Activated naive CD4-positive, alpha-beta T cell treated with anti-CD3 and anti-CD28 coated beads, Interleukin-2, amount 50 U/mL, for 16 hours (primary cell): ENCODE measurements around the gene LRRC41.
"Not testable (repeated sequence)": the region's sequence is repeated elsewhere in the genome, so short reads cannot be mapped to it uniquely, and the experiment has no call there.

ENCODE experiments used
- DNase-seq: peaks from one replicate; pipeline ENCODE4 v3.0.0-alpha.2; 2020

LRRC41 gene

DNA sequence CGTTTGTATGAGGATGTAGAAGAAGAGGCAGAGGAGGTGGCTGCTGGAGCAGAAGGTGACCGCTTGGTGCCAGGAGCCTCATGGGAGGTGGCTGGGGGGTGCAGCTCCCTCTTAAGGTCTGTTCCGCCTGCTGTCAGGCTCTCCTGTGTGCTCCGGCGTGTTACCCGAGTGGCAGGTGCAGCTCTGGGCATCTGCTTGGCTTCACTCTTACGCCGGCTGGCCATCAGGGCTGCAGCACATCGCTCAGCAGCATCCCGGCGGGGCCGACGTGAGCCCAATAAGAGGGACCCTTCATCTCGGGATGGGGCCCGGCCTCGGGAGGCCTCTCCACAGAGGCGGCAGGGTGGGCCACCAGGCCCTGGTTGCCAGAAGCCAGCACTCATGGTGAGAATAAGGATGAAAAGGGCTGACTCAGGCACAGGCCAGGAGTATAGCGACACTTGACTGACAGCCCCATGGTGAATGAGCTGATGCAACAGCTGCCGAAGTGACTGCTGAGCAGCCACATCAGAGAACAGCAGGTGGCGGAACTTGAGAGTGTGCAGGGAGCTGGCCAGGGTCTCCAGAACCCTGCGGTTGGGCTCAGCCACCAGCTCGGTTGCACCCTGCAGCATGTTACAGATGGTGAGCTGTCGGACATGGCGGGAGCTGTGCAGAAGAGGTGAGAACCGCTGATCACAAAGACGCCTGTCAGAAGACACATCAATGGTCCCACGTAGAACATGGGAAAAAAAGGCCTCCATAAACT, 17.5 kb downstream of the LRRC41 start:
- peak; percentile 41 for DNase-seq

DNA sequence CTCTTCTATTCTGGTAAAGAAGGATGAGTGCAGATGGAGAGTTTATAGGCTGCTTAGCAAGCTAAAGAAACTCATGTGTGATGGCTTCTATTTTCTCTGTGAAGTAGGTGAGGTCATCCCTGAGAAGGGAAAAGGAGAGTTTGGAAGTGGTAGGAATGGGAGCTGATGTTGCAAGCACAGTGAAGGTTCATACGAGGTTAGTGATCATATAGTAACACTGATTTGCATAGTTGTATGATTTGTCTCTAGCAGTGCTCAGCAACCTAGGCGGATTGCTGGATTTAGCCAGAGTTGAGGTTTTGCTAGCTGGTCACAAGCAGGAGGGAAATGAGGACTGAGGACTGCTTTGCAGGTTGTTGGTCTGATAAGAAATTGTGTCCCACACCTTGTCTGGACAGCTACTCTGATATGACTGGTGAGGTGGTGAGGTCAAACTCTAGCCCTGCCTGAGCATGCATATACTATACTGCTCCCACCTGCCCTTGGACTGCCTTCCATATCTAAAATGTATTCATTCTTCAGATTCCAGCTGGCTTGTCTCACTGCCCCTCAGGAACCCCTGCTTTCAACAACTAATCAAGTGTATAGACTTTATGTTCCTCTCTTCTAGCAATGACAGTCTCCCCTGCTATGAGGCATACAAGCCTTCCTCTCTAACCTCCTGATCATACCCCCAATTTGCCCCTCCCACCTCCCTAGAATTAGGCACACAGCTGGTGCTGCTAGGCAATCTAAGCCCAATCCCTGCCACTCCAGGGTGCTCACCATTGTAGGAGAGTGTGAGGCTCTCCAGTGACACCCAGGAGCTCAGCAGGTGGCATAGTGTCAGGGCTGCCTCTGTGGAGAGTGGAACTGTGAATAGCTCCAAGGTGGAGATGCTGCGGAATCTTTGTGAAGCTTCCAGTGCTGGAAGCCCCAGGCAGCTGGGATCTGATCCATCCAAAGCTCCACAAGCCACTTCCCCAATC, 18.5 kb downstream of the LRRC41 start:
- DNase-seq, result no peak

DNA sequence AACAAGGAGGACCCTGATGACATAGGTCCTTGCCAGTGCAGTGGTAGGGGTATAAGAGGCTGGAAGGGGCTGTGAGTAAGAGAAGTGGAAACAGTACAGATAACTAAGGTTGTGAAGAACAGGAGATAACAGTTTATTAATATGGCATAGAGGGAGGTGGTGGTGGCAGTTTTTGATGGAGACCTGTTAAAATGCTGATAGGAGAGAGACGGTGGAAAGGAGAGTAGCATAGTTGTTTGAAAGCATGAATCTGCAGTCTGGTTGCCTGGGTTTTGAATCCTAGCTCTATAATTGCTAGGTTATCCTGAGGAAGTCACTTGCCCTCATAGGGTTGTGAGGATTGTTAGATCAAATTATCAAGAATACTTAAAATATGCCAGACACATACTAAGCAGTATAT, 19.4 kb downstream of the LRRC41 start:
- DNase-seq, result no peak

DNA sequence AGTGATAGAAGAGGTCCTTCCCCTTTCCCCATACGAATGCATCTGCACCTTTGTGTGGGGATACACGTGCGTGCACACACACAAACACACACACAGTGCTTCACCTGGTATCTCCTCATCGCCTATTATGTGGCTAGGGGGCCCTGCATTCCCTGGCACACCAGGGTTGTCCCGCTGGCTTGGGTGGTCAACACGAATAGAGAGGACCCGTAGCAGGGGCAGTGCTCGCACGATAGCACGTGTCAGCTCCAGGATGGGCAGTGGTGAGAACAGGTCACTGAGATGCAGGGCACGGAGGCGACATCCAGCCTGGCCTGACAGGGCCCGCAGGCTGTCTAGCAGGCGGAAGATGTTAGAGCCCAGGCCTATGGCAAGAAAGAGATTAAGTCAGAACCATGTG, 22.4 kb downstream of the LRRC41 start:
- no peak for DNase-seq

DNA sequence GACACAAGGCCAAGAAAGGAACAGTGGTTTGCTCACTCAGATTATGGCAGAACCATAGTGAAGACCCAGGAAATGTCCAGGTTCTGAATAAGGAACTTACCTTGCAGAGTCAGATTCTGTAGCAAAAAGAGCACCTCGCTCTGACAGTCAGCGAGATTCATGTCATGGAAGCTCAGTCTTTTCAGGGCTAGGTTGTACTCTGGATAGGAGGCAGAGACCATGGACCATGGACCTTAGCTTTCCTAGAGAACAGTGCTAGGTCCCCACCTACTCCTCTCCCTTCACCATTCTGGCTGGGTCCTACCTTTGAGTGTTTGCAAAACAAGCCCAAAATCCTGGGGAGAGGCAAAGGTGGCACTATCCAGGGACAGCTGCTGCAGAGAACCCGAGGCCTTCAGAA, 23.3 kb downstream of the LRRC41 start:
- DNase-seq, result no peak

DNA sequence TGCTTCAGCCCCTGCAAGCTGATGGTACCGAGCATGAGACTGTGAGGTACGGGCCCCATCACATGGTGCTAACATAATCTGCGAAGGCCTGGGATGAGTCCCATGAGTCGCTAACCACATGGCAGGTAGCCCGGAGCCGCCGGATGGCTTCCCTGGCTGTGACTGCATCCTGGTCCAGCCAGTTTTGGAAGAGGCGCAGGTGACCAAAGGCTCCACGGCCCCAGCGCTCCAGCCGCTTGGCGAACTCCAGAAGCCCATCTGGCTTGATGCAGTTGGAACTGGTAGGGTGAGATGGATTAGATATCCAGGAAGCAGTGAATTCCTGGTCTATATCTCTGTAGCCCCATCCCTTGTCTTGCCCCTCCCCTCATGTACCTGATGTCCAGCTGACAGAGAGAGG, 24.6 kb downstream of the LRRC41 start:
- no peak for DNase-seq

DNA sequence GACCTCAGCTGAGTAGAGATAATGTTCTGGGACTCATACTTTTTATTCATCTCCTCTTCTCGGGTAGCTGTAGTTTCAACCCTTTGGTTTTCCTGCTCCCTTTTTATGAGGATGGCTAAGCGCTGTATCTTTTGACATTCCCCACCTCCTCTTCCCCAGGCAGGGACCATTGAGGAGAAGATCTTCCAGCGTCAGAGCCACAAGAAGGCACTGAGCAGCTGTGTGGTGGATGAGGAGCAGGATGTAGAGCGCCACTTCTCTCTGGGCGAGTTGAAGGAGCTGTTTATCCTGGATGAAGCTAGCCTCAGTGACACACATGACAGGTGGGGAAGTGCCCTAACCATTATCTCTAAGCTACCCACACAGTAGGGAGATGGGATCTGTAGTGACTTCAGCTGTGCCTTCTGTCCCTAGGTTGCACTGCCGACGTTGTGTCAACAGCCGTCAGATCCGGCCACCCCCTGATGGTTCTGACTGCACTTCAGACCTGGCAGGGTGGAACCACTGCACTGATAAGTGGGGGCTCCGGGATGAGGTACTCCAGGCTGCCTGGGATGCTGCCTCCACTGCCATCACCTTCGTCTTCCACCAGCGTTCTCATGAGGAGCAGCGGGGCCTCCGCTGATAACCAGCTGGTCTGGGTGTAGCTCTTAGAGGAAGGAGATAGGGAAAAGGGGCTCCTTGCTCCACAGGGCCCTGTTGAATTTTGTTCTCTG, 25.6 kb downstream of the LRRC41 start:
- DNase-seq, result no peak

DNA sequence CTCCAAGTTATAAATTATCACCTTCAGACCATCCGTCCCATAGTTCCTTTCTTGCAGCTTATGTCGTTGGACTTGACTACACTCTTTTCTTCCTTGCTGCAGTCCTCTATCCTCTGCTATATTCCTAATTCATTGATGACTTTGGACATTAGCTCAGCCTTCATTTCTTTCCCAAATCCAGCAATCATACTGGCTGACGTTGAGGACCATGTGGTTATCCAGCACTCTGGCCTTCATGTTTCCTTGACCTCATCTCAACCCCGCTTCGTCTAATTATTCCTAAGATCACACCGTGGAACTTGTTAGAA, 28.4 kb downstream of the LRRC41 start:
- DNase-seq, result no peak

DNA sequence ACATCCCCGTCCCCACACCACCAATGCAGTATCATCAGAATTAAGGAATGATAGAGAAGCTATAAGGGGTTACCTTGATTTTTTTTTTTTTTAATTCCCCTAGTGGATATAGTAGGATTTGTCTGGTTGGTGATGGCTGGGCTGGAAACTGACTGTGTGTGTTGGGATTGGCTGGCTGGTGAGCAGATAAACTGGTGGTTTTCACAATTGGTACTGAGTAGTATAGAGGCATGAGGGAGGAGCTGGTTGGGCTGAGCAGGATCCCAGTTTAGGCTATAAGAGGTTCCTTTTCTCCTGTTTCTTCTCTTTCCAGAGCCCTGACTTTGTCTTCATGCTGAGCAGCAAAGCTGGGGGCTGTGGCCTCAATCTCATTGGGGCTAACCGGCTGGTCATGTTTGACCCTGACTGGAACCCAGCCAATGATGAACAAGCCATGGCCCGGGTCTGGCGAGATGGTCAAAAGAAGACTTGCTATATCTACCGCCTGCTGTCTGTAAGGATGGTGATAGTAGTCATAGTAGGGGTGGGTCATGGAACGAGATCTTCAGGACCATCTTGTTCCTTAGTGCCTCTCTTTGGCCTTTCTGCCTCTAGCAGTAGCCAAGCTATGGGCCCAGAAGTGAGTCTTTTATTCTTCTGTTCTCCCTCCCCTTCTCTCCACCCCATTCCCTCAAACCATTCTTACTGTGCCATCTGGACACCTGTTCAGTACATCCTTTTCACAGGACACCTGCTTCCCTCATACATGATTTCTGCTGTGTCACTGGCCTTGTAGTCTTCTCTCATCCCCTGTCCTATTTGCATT, 29.0 kb downstream of the LRRC41 start:
- no peak for DNase-seq

DNA sequence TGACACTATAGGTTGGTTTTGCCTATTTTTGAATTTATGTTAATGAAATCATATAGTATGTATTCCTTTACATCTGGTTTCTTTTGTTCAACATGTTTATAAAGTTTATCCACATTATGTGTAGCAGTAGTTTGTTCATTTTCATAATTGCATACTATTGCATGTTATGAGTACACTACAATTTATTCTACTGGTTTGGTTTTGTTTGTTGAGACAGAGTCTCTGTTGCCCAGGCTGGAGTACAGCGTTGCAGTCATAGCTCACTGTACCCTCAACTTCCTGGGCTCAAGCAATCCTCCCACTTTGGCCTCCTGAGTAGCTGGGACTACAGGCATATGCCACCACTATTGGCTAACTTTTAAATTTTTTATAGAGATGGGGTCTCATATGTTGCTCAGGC, 34.8 kb downstream of the LRRC41 start:
- DNase-seq, result no peak

DNA sequence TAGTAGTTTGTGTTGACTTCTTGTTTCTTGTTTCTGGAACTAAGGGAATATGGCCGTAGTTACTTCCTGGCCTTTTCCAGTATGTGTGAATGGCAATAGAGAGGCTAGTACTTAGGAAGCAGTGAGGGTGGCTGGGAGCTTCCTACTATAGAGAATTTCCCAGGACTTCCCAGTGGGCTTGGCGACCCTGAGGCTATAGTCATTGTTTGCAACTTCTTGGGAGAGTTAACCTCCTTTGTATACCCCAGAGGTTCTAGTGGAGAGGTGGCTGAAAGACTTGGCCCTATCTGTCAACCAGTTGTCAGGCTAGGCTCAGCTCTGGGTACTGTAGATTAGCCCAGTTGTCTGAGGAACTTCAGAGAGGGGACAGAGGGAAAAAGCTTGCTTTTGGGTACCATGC, 40.3 kb downstream of the LRRC41 start:
- DNase-seq, result no peak

DNA sequence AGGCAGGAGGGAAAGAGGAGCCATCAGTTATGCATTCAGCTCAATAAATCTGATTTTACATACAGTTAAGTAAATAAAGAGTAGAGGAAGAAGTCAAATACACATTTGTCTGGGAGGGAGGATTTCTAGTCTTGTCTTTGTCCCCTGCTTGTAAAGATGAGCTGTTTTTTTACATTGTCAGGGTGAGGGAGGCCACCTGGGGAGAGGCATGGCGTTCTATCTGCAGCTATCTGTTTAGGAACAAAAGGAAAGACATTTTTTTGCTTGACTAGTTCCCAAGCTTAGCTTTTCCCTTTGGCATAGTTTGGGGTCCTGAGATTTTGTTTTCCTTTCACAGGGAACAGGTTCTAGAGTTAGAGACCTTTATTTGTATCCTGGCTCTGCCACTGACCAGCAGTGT, 40.9 kb downstream of the LRRC41 start:
- no peak for DNase-seq

DNA sequence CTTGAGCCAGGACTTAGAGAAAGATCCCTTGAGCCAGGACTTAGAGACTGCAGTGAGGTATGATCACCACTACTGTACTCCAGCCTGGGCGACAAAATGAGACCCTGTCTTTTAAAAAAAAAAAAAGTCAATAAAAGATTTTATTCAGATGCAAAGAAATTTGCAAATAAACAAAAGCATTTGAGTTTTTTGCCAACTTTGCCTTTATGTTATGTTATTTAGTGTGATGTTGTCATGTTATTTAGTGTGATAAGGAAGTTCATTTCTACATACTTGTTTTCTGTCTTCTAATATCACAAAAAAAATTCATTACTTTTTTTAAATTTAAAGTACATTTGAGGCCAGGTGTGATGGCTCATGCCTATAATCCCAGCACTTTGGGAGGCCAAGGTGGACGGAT, 46.9 kb downstream of the LRRC41 start:
- no peak for DNase-seq

DNA sequence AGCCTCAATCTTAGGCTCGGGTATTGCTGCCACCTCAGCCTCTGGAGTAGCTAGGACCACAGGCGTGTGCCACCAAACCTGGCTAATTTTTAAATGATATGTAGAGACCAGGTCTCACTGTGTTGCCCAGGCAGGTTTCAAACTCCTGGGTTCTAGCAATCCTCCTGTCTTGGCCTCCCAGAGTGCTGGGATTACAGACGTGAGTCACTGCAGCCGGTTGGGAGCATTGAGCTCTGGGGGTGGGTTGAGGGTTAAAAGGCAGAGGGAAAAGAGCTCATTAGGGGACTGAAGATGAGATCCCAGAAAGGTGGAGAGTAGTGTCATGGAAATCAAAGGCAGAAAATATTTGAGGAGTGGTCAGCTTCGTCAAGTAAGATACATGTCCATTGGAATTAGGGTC, 48.7 kb downstream of the LRRC41 start:
- no peak for DNase-seq

DNA sequence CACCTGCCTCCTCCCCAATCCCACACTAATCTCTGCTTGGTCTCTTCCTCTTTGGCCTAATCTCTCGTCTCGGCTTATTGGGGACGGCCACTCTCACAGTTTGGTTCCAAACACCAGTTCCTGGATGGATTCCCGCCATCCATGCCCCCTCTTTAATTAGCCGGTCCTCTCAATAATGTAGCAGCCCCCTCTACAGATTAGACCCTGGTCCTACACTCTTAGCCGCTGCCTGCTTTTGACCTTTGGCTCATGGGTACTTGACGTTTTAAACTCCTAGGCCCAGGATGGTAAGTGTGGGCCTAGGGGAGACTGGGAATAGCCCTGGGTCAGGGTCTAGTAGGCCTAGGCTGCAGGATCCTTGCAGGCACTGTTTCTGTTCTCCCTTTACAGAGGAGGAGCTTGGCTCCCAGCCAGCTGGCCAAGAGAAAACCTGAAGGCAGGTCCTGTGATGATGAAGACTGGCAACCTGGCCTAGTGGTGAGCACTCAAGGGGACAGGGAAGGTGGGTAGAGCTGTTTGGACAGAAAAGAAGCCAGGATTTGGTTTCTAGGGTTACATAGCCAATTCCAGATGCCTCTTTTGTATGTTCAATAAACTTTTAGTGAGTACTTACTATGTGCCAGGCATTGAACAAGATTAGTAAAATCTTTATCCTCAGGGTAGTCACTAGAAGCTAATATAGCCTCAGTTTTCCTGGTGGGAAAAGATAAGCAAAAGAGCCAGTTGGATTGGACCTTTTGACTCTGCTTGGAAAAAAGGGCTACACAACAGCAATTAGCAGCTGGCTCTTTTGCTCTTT, 55.1 kb downstream of the LRRC41 start:
- no peak for DNase-seq

DNA sequence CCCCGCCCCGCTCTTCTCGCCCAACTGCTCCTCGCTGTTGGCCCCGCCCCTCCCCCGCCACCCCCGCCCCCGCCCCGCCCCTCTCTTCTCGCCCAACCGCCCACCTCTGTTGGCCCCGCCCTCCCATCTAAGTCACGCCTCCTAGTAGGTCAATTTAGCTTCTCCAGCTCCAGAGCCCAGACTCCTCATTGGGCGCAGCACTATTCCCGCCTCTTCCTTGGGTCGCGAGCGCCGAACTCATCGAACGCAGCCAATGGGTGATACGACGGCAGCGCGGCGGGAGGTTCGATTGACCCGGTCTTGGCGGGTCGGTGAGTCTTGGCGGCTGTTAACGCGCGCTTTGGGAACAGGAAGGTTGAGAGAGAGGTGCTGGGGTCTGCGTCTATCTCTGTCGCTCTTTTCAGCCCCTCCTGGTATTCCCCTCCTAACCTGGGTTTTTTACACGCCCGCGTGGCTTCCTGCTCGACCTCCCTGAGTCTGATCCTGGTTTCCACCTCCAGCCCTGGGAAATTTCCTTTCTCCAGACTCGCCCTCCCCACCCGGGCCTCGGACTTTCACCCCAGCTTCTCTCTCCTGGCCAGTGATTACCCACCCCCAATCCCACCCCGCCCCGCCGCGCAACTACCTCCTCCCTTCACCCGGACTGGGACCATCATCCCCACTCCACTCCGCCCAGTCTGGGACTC, 55.8 kb downstream of the LRRC41 start, which contains the start of gene RAD54L:
TSS of gene RAD54L (plus strand) at position 328 of the 686 bp plus-strand sequence. CDS start 643 bp downstream, outside the sequence.
- peak; percentile 97 for DNase-seq

DNA sequence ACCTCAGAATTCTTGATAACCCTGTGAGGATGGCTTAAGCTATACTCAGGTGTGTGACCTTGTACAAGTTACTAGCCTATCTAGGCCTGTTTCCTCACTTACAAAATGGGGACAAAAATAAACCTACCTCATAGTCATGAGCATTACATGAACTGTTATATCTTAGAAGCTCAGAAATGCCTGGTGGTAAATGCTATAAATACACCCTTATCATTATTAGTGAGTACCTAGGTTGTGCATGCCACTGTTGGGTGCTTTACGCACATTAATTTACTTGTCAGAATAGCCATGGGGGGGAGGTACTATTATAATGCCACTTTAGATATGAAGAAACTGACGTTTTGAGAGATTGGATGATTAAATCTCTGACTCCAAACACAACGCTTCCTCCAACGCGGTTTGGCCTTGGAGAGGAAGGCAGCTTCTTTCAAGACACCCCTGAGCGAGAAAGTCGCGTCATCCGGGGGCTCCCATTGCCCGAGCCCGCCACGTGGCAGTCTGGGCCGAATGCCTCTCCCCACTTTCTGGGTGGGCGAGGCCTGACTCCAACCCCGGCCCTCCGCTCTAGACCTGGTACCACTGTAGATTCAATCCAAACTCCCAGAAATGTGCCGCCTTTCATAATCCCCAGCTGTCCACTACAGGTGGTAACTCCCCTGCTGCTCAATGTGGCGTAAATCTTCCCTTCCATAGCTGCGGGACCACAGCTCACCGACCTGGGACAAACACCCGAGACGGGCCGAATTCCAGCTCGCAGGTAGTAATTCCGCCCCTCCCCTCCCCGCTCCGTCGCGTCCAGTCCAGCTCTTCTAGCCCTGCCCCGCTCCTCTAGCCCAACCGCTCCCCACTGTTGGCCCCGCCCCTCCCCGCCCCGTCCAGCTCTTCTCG, 56.6 kb downstream of the LRRC41 start:
- DNase-seq, result peak; percentile 69

DNA sequence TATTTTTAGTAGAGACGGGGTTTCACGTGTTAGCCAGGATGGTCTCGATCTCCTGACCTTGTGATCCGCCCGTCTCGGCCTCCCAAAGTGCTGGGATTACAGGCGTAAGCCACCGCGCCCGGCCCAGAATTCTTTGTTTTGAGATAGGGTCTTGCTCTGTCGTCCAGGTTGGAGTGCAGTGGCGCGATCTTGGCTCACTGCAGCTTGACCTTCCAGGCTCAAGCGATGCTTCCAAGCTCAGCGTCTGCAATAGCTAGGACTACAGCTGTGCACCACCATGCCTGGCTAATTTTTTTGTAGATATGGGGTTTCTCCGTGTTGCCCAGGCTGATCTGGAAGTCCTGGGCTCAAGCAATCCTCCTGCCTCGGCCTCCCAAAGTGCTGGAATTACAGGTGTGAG, 57.3 kb downstream of the LRRC41 start:
- DNase-seq, result not testable (repeated sequence)

DNA sequence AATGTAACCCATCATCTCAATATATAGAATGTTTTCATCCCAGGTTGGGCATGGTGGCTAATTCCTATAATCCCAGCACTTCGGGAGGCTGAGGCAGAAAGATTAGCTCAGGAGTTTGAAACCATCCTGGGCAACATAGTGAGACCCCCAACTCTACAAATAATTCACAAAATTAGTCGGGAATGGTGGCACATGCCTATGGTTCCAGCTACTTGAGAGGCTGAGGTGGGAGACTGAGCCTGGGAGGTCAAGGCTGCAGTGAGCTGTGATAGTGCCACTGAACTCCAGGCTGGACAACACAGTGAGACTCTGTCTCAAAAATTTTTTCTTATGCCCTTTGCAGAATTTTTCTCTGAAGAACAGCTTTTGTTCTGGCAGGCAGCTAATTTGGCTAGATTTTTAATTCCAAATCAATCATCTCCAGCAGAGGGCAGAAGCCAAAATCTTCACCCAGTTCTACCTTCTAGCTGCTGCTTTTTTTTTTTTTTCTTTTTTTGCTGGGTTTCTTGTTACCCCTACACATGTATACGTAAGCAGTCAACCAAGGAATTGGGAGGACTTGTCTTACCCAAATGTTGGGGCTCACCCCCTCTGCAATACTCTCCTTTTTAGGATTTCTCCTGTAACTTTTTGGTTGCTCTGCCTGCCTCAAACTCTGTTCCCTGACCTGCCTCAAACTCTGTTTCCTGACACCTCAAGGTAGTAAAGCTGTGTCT, 58.6 kb downstream of the LRRC41 start:
- DNase-seq, result no peak
